Progenitor cell of endocrine pancreas (in vitro differentiated cells): ENCODE data around the gene METTL2A. TPM values are rescaled to one million over a fixed set of nuclear protein-coding genes. Genes with fewer than 3 reads are reported as not detected.

Experiments
- total RNA-seq: library from RNA; stranded (reverse); gene quantifications from 2 replicates; pipeline ENCODE4 v1.2.1, GENCODE V29; 2021

Gene METTL2A
- total RNA-seq, 1 donor from 2014 or later = 29.6 TPM

Other genes starting within 250 kb of the METTL2A start
- gene EFCAB3, start 43.3 kb upstream of the METTL2A start, total RNA-seq = not detected in 2 replicates
- 62.1 and 70.1 TPM in 2 replicates for gene TLK2, start 54.9 kb downstream of the METTL2A start, total RNA-seq
- 4.9 and 6.3 TPM in 2 replicates for gene MRC2, start 203.8 kb downstream of the METTL2A start, total RNA-seq